ENCODE data around the gene INSIG1. TPM values are rescaled to one million over a fixed set of nuclear protein-coding genes. Genes with fewer than 3 reads are reported as not detected.

The INSIG1 gene
- total RNA-seq, 1 donor from 2014 or later: 25.1 TPM

- Histone ChIP-seq H3K4me3 (ENCODE audit: low read length in 3 of 3) (no peak overlapping the region), H3K27me3 (ENCODE audit: control insufficient read depth in 3 of 3, insufficient read depth in 3 of 3, low read length in 3 of 3) (peaks cover 5 to 8% (median 8%) of the 10 kb centered on the region in 3 donors), H3K9ac (ENCODE audit: low read depth in 1 of 3, low read length in 3 of 3) (no peak overlapping the region), H3K9me3 (ENCODE audit: control insufficient read depth in 3 of 3, low read length in 3 of 3) (no peaks in the 10 kb centered on the region), H3K4me1 (ENCODE audit: control insufficient read depth in 3 of 3, insufficient read depth in 3 of 3, low read length in 3 of 3) (peaks cover 0 to 10% (median 8%) of the 10 kb centered on the region in 3 donors), H3K36me3 (ENCODE audit: control insufficient read depth in 3 of 3, insufficient read depth in 3 of 3, low read length in 3 of 3) (no peaks in the 10 kb centered on the region), H3K27ac (ENCODE audit: low read depth, low read length) (no peak overlapping the region)
Measured at GRCh38 chr7:155265144-155265543, 32.5 kb upstream of the INSIG1 start.

GRCh38 chr7:155265961-155266360 lies 31.7 kb upstream of the INSIG1 start:
- H3K36me3 ChIP-seq (ENCODE audit: control insufficient read depth in 3 of 3, insufficient read depth in 3 of 3, low read length in 3 of 3): no peaks in the 10 kb centered on the region
- peaks cover 0 to 7% (median 7%) of the 10 kb centered on the region in 3 donors for H3K4me1 ChIP-seq (ENCODE audit: control insufficient read depth in 3 of 3, insufficient read depth in 3 of 3, low read length in 3 of 3)
- H3K27me3 ChIP-seq (ENCODE audit: control insufficient read depth in 3 of 3, insufficient read depth in 3 of 3, low read length in 3 of 3): peaks cover 5 to 9% (median 8%) of the 10 kb centered on the region in 3 donors
- H3K9me3 ChIP-seq (ENCODE audit: control insufficient read depth in 3 of 3, low read length in 3 of 3): no peaks in the 10 kb centered on the region
- no peak overlapping the region for H3K9ac ChIP-seq (ENCODE audit: low read depth in 1 of 3, low read length in 3 of 3)
- no peak overlapping the region for H3K27ac ChIP-seq (ENCODE audit: low read depth, low read length)
- no peak overlapping the region for H3K4me3 ChIP-seq (ENCODE audit: low read length in 3 of 3)

GRCh38 chr7:155266440-155266839 lies 31.2 kb upstream of the INSIG1 start:
- Histone ChIP-seq H3K4me1 (ENCODE audit: control insufficient read depth in 3 of 3, insufficient read depth in 3 of 3, low read length in 3 of 3) (peaks cover 0 to 4% (median 4%) of the 10 kb centered on the region in 3 donors), H3K4me3 (ENCODE audit: low read length in 3 of 3) (no peak overlapping the region), H3K27me3 (ENCODE audit: control insufficient read depth in 3 of 3, insufficient read depth in 3 of 3, low read length in 3 of 3) (peaks cover 5 to 9% (median 8%) of the 10 kb centered on the region in 3 donors), H3K36me3 (ENCODE audit: control insufficient read depth in 3 of 3, insufficient read depth in 3 of 3, low read length in 3 of 3) (no peaks in the 10 kb centered on the region), H3K27ac (ENCODE audit: low read depth, low read length) (no peak overlapping the region), H3K9me3 (ENCODE audit: control insufficient read depth in 3 of 3, low read length in 3 of 3) (no peaks in the 10 kb centered on the region), H3K9ac (ENCODE audit: low read depth in 1 of 3, low read length in 3 of 3) (no peak overlapping the region)

GRCh38 chr7:155267023-155267422 lies 30.7 kb upstream of the INSIG1 start:
- H3K4me3 ChIP-seq (ENCODE audit: low read length in 3 of 3): no peak overlapping the region
- no peaks in the 10 kb centered on the region for H3K4me1 ChIP-seq (ENCODE audit: control insufficient read depth in 3 of 3, insufficient read depth in 3 of 3, low read length in 3 of 3)
- H3K27me3 ChIP-seq (ENCODE audit: control insufficient read depth in 3 of 3, insufficient read depth in 3 of 3, low read length in 3 of 3): peaks cover 5 to 9% (median 8%) of the 10 kb centered on the region in 3 donors
- H3K9me3 ChIP-seq (ENCODE audit: control insufficient read depth in 3 of 3, low read length in 3 of 3): no peaks in the 10 kb centered on the region
- no peaks in the 10 kb centered on the region for H3K36me3 ChIP-seq (ENCODE audit: control insufficient read depth in 3 of 3, insufficient read depth in 3 of 3, low read length in 3 of 3)
- no peak overlapping the region for H3K9ac ChIP-seq (ENCODE audit: low read depth in 1 of 3, low read length in 3 of 3)
- H3K27ac ChIP-seq (ENCODE audit: low read depth, low read length): no peak overlapping the region

- Histone ChIP-seq H3K4me1 (ENCODE audit: control insufficient read depth in 3 of 3, insufficient read depth in 3 of 3, low read length in 3 of 3) (no peaks in the 10 kb centered on the region), H3K9me3 (ENCODE audit: control insufficient read depth in 3 of 3, low read length in 3 of 3) (no peaks in the 10 kb centered on the region), H3K27ac (ENCODE audit: low read depth, low read length) (no peak overlapping the region), H3K4me3 (ENCODE audit: low read length in 3 of 3) (no peak overlapping the region), H3K9ac (ENCODE audit: low read depth in 1 of 3, low read length in 3 of 3) (no peak overlapping the region), H3K27me3 (ENCODE audit: control insufficient read depth in 3 of 3, insufficient read depth in 3 of 3, low read length in 3 of 3) (peaks cover 5 to 9% (median 8%) of the 10 kb centered on the region in 3 donors), H3K36me3 (ENCODE audit: control insufficient read depth in 3 of 3, insufficient read depth in 3 of 3, low read length in 3 of 3) (no peaks in the 10 kb centered on the region)
Measured at GRCh38 chr7:155267436-155267835, 30.2 kb upstream of the INSIG1 start.

GRCh38 chr7:155268211-155268610 lies 29.5 kb upstream of the INSIG1 start:
- no peaks in the 10 kb centered on the region for H3K4me1 ChIP-seq (ENCODE audit: control insufficient read depth in 3 of 3, insufficient read depth in 3 of 3, low read length in 3 of 3)
- H3K36me3 ChIP-seq (ENCODE audit: control insufficient read depth in 3 of 3, insufficient read depth in 3 of 3, low read length in 3 of 3): no peaks in the 10 kb centered on the region
- H3K4me3 ChIP-seq (ENCODE audit: low read length in 3 of 3): no peak overlapping the region
- H3K9me3 ChIP-seq (ENCODE audit: control insufficient read depth in 3 of 3, low read length in 3 of 3): no peaks in the 10 kb centered on the region
- H3K27ac ChIP-seq (ENCODE audit: low read depth, low read length): no peak overlapping the region
- H3K9ac ChIP-seq (ENCODE audit: low read depth in 1 of 3, low read length in 3 of 3): no peak overlapping the region
- peaks cover 5 to 9% (median 5%) of the 10 kb centered on the region in 3 donors for H3K27me3 ChIP-seq (ENCODE audit: control insufficient read depth in 3 of 3, insufficient read depth in 3 of 3, low read length in 3 of 3)

GRCh38 chr7:155268921-155269650 lies 28.6 kb upstream of the INSIG1 start:
- Histone ChIP-seq H3K27ac (ENCODE audit: low read depth, low read length) (no peak overlapping the region), H3K27me3 (ENCODE audit: control insufficient read depth in 3 of 3, insufficient read depth in 3 of 3, low read length in 3 of 3) (peaks cover 3 to 6% (median 5%) of the 10 kb centered on the region in 3 donors), H3K36me3 (ENCODE audit: control insufficient read depth in 3 of 3, insufficient read depth in 3 of 3, low read length in 3 of 3) (no peaks in the 10 kb centered on the region), H3K4me1 (ENCODE audit: control insufficient read depth in 3 of 3, insufficient read depth in 3 of 3, low read length in 3 of 3) (no peaks in the 10 kb centered on the region), H3K4me3 (ENCODE audit: low read length in 3 of 3) (no peak overlapping the region), H3K9me3 (ENCODE audit: control insufficient read depth in 3 of 3, low read length in 3 of 3) (no peaks in the 10 kb centered on the region), H3K9ac (ENCODE audit: low read depth in 1 of 3, low read length in 3 of 3) (no peak overlapping the region)

GRCh38 chr7:155269766-155270585 lies 27.7 kb upstream of the INSIG1 start:
- Histone ChIP-seq H3K4me3 (ENCODE audit: low read length in 3 of 3) (no peak overlapping the region), H3K27me3 (ENCODE audit: control insufficient read depth in 3 of 3, insufficient read depth in 3 of 3, low read length in 3 of 3) (peaks cover 1 to 6% (median 3%) of the 10 kb centered on the region in 3 donors), H3K9me3 (ENCODE audit: control insufficient read depth in 3 of 3, low read length in 3 of 3) (no peaks in the 10 kb centered on the region), H3K36me3 (ENCODE audit: control insufficient read depth in 3 of 3, insufficient read depth in 3 of 3, low read length in 3 of 3) (no peaks in the 10 kb centered on the region), H3K4me1 (ENCODE audit: control insufficient read depth in 3 of 3, insufficient read depth in 3 of 3, low read length in 3 of 3) (no peaks in the 10 kb centered on the region), H3K27ac (ENCODE audit: low read depth, low read length) (no peak overlapping the region), H3K9ac (ENCODE audit: low read depth in 1 of 3, low read length in 3 of 3) (no peak overlapping the region)

GRCh38 chr7:155270861-155271260 lies 26.8 kb upstream of the INSIG1 start:
- H3K27me3 ChIP-seq (ENCODE audit: control insufficient read depth in 3 of 3, insufficient read depth in 3 of 3, low read length in 3 of 3): peaks cover 3 to 6% (median 4%) of the 10 kb centered on the region in 3 donors
- H3K27ac ChIP-seq (ENCODE audit: low read depth, low read length): no peak overlapping the region
- no peaks in the 10 kb centered on the region for H3K9me3 ChIP-seq (ENCODE audit: control insufficient read depth in 3 of 3, low read length in 3 of 3)
- no peak overlapping the region for H3K4me3 ChIP-seq (ENCODE audit: low read length in 3 of 3)
- H3K9ac ChIP-seq (ENCODE audit: low read depth in 1 of 3, low read length in 3 of 3): no peak overlapping the region
- no peaks in the 10 kb centered on the region for H3K4me1 ChIP-seq (ENCODE audit: control insufficient read depth in 3 of 3, insufficient read depth in 3 of 3, low read length in 3 of 3)
- H3K36me3 ChIP-seq (ENCODE audit: control insufficient read depth in 3 of 3, insufficient read depth in 3 of 3, low read length in 3 of 3): no peaks in the 10 kb centered on the region

All from skeletal muscle tissue (tissue), 4 donors.